ENCODE measurements around the gene TOB1. TPM values are rescaled to one million over a fixed set of nuclear protein-coding genes. Genes with fewer than 3 reads are reported as not detected.

TOB1 gene
- total and polyA plus RNA-seq, 2 of the 4 experiments (the other 2 are of a cell fraction) = 4.3 to 9.0 TPM

- in situ Hi-C loops (cut with MboI; ENCODE audit: low sequenced_read_pairs) = loop anchor here (10.0 kb wide), 1 partner anchor 277 kb away; no protein-coding TSS in a partner anchor
- peak overlapping the region; percentile 2; the same call in 1 of the 2 replicates for H3K23ac ChIP-seq (ENCODE audit: low read depth, low read length)
- no peak overlapping the region for H4K8ac ChIP-seq (ENCODE audit: low read depth in 2 of 2, low read length in 2 of 2)
- ATAC-seq (ENCODE audit: low read depth) = no peak
- H3K4me2 ChIP-seq (ENCODE audit: low read depth, low read length) = peak overlapping the region; percentile 68; the same call in 1 of the 2 replicates
- TF ChIP-seq FOS (IDR thresholded peaks at IDR 0.05; ENCODE audit: low read depth, low read length) (no peak), CEBPB (IDR thresholded peaks at IDR 0.05; ENCODE audit: low read depth, low read length) (no peak), BHLHE40 (IDR thresholded peaks at IDR 0.05; ENCODE audit: low read depth, low read length) (no peak), MAZ (IDR thresholded peaks at IDR 0.05; ENCODE audit: borderline replicate concordance, low read depth, low read length) (no peak), CHD1 (IDR thresholded peaks at IDR 0.05; ENCODE audit: low read depth, low read length) (no peak), RAD21 (IDR thresholded peaks at IDR 0.05; ENCODE audit: low read length) (no peak), SMC3 (IDR thresholded peaks at IDR 0.05; ENCODE audit: low read depth, low read length) (no peak), USF2 (IDR thresholded peaks at IDR 0.05; ENCODE audit: low read depth, low read length) (no peak), RFX5 (IDR thresholded peaks at IDR 0.05; ENCODE audit: low read depth, low read length) (no peak), RCOR1 (IDR thresholded peaks at IDR 0.05; ENCODE audit: insufficient replicate concordance, low read length) (no peak), ELK1 (IDR thresholded peaks at IDR 0.05; ENCODE audit: borderline replicate concordance, low read depth, low read length) (no peak), CTCF (conservative IDR thresholded peaks at IDR 0.05; ENCODE audit: low read depth, low read length) (no peak), MXI1 (IDR thresholded peaks at IDR 0.05; ENCODE audit: borderline replicate concordance, low read depth, low read length) (no peak), POLR2A (IDR thresholded peaks at IDR 0.05; ENCODE audit: low read depth, low read length) (no peak), NFE2L2 (IDR thresholded peaks at IDR 0.05; ENCODE audit: low read depth, low read length) (no peak), MAFK (IDR thresholded peaks at IDR 0.05; ENCODE audit: low read depth, low read length) (no peak)
- H2AFZ ChIP-seq (replicated peaks; ENCODE audit: low read length, poor library complexity) = no peak overlapping the region
- H3K4me3 ChIP-seq (ENCODE audit: insufficient read depth, low read depth, low read length) = no peak overlapping the region
- H2BK15ac ChIP-seq (ENCODE audit: low read depth, low read length) = no peak overlapping the region
- no peak overlapping the region for H2BK20ac ChIP-seq (ENCODE audit: low read depth, low read length)
- no peak overlapping the region for H2BK5ac ChIP-seq (ENCODE audit: low read depth, low read length, poor library complexity, severe bottlenecking)
- no peak overlapping the region for H3K14ac ChIP-seq (replicated peaks; ENCODE audit: low read depth, low read length)
- intact Hi-C loops (cut with micrococcal nuclease) = loop anchor here (5.0 to 10.0 kb wide), 2 partner anchors 34 to 247 kb away; no protein-coding TSS in a partner anchor
- dilution Hi-C loops (cut with HindIII; ENCODE audit: low sequenced_read_pairs, unreplicated experiment) = no loop called here
- H3K56ac ChIP-seq (ENCODE audit: extremely low read depth, insufficient read depth, low read length) = no peak overlapping the region
- WGBS, 2 experiments (ENCODE audit: extremely low coverage in 2 of 2, insufficient read length in 1 of 2) = no CpG with 5 or more reads among the region's 1 CpG
- no peak overlapping the region for H4K5ac ChIP-seq (ENCODE audit: low read depth, low read length)
- BruUV-seq (replicated peaks) = no TSS peak
- no peak overlapping the region for H2AK5ac ChIP-seq (ENCODE audit: low read depth, low read length)
- POLR2A ChIA-PET (ENCODE audit: unreplicated experiment) = no interaction called here
- peaks cover 6 to 12% of the 10 kb centered on the region in 2 experiments for H3K79me1 ChIP-seq (ENCODE audit: low read depth in 1 of 2, low read length in 2 of 2)
- no peak overlapping the region for H2AK9ac ChIP-seq (replicated peaks; ENCODE audit: low read depth, low read length, poor library complexity)
- peaks cover 1% of the 10 kb centered on the region; the same call in 1 of the 2 replicates for H3K27me3 ChIP-seq (ENCODE audit: control insufficient read depth, insufficient read depth, low read length)
- no peak overlapping the region for H3K4ac ChIP-seq (ENCODE audit: low read depth, low read length)
- H3K4me1 ChIP-seq (ENCODE audit: control insufficient read depth, insufficient read depth, low read length) = peaks cover 4% of the 10 kb centered on the region
- H3K9me1 ChIP-seq (ENCODE audit: insufficient read depth, low read length) = peaks cover 6% of the 10 kb centered on the region; the same call in 1 of the 2 replicates
- no peak overlapping the region for H4K91ac ChIP-seq (ENCODE audit: insufficient read depth, low read depth, low read length)
- no peaks in the 10 kb centered on the region for H3K9me3 ChIP-seq (ENCODE audit: control insufficient read depth, insufficient read depth, low read length)
- H3K27ac ChIP-seq (ENCODE audit: insufficient read depth, low read length) = no peak overlapping the region
- H4K20me1 ChIP-seq (ENCODE audit: insufficient read depth, low read length) = peaks cover 21% of the 10 kb centered on the region; the same call in 1 of the 2 replicates
- no peak overlapping the region for H3K18ac ChIP-seq (ENCODE audit: low read depth, low read length)
- DNase-seq = no peak
- H3K9ac ChIP-seq (ENCODE audit: low read depth, low read length) = no peak overlapping the region
- no peak overlapping the region for H2BK120ac ChIP-seq (ENCODE audit: low read depth, low read length)
- CTCF ChIA-PET = no interaction called here
- peaks cover 3% of the 10 kb centered on the region for H3K36me3 ChIP-seq (ENCODE audit: control insufficient read depth, insufficient read depth, low read length)
These were observed 1.9 kb upstream of the TOB1 start for GRCh38 chr17:50868140-50868438.
